Panc1 (cell line): Measurements from ENCODE around the gene SVIL. TPM values are rescaled to one million over a fixed set of nuclear protein-coding genes. Genes with fewer than 3 reads are reported as not detected.

Experiments used
- ATAC-seq: fragments of 200-7000 bp; cut with Tn5 transposase; 2 replicates; pipeline ENCODE4 v1.9.1; 2020; ENCODE audit warnings: mild to moderate bottlenecking, moderate library complexity
- BruUV-seq: library from RNA; stranded (reverse); fragments of 400-500 nt; replicated peaks from 2 replicates; lab custom pipeline; 2021; lab: Mats Ljungman, UMichigan
- CTCF ChIA-PET: fragments of 300-600 bp; sonication (Branson Sonifier 250); formaldehyde crosslinking; loops from one replicate; lab custom pipeline; 2022; ENCODE audit warnings: antibody characterized with exemption; lab: Charles Lee
- POLR2A ChIA-PET: fragments of 300-600 bp; sonication (Branson Sonifier 250); formaldehyde crosslinking; loops from one replicate; lab custom pipeline; 2022; ENCODE audit warnings: antibody characterized with exemption; lab: Charles Lee
- DNase-seq: peaks from one replicate; pipeline ENCODE4 v3.0.0-alpha.2; 2010; ENCODE audit warnings: low read depth, low spot score
- H3K27ac ChIP-seq: 2 replicates; pipeline ENCODE4 v1.5.1; 2011; ENCODE audit warnings: mild to moderate bottlenecking, low read length, inconsistent platforms
- H3K27me3 ChIP-seq: fragments of 200-500 bp; sonication (Bioruptor generic); 2 replicates; pipeline ENCODE4 v1.6.0; 2014; ENCODE audit warnings: low read length, inconsistent platforms; ENCODE audit not compliant: control insufficient read depth, insufficient read depth
- H3K36me3 ChIP-seq: fragments of 200-500 bp; sonication (Bioruptor generic); 2 replicates; pipeline ENCODE4 v1.5.1; 2014; ENCODE audit warnings: inconsistent platforms, mild to moderate bottlenecking, low read length, moderate library complexity; ENCODE audit not compliant: control insufficient read depth, insufficient read depth
- H3K4me1 ChIP-seq: 2 replicates; pipeline ENCODE4 v1.5.1; 2011; ENCODE audit warnings: inconsistent platforms, mild to moderate bottlenecking, low read length, moderate library complexity; ENCODE audit not compliant: control insufficient read depth, insufficient read depth
- H3K4me3 ChIP-seq, 2 experiments: 2 replicates each; pipeline ENCODE4 v1.5.1; 2011 to 2012; ENCODE audit warnings: low read depth in 2 of 2, low read length in 2 of 2, mild to moderate bottlenecking in 2 of 2, inconsistent platforms in 1 of 2, moderate library complexity in 1 of 2
- H3K9me3 ChIP-seq: fragments of 200-500 bp; sonication (Bioruptor generic); 2 replicates; pipeline ENCODE4 v1.5.1; 2014; ENCODE audit warnings: low read depth, mild to moderate bottlenecking, inconsistent platforms, low read length, moderate library complexity; ENCODE audit not compliant: control insufficient read depth, insufficient read depth
- POLR2AphosphoS5 ChIP-seq: IDR thresholded peaks from 2 replicates; pipeline ENCODE4 v1.6.1; 2012; ENCODE audit warnings: mild to moderate bottlenecking, low read depth, low read length, moderate library complexity
- SIN3A ChIP-seq: IDR thresholded peaks from 2 replicates; pipeline ENCODE4 v1.6.1; 2012; ENCODE audit warnings: low read depth, mild to moderate bottlenecking, low read length, moderate library complexity, borderline replicate concordance; ENCODE audit not compliant: insufficient read depth
- TCF7L2 ChIP-seq: IDR thresholded peaks from 2 replicates; pipeline ENCODE4 v1.6.1; 2011; ENCODE audit warnings: mild to moderate bottlenecking, low read depth, low read length, inconsistent platforms
- in situ Hi-C: cut with HindIII; loops from 2 replicates; pipeline ENCODE4 v1.10.0; 2016; ENCODE audit warnings: low sequenced_read_pairs, low pct_unique_long_range_greater_than_20kb
- intact Hi-C: fragments of 100-400 bp; cut with micrococcal nuclease; formaldehyde crosslinking; loops from one replicate; pipeline ENCODE4 v1.10.0; 2022; ENCODE audit not compliant: unreplicated experiment
- total RNA-seq: library from RNA; stranded (reverse); gene quantifications from one replicate; pipeline ENCODE4 v1.2.1, GENCODE V29; 2021; ENCODE audit not compliant: unreplicated experiment
- TF ChIP-seq, protein P1 (sequence below): fragments of 450-650 bp; IDR thresholded peaks from 2 replicates; pipeline ENCODE4 v1.5.1; 2017; ENCODE audit warnings: mild to moderate bottlenecking
- TF ChIP-seq, protein P2 (sequence below), 2 experiments: IDR thresholded peaks; 2 replicates each; pipeline ENCODE4 v1.6.1; 2011 to 2012; ENCODE audit warnings: low read depth in 2 of 2, control low read depth in 1 of 2, low read length in 1 of 2, mild to moderate bottlenecking in 1 of 2, moderate library complexity in 1 of 2; ENCODE audit not compliant: insufficient read depth in 1 of 2

The SVIL gene
- total RNA-seq, 1 experiment from 2014 or later: 72.8 TPM

DNA sequence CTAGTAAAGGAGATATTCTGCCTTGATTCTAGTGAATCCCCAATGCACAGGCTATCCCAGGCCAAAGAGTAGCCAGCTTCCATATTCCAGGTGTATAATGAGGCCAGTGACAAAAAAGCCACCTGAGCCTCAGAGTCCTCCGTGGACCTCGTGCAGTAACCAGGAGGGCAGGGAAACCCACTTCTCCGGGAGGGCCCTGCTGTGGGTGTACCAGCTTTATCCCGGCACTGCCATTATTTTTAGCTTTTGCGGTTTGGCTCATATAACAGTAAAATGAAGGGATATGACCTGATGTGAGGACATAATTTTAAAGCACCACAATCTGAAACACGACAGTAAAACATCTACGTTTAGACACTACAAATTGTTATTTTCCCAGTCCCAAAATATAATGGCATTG is 109.0 kb downstream of the SVIL start:
- intact Hi-C loops: no loop called here
- no peak for ATAC-seq
- CTCF ChIA-PET: no interaction called here
- H3K27ac ChIP-seq: no peak overlapping the region
- in situ Hi-C loops: no loop called here
- POLR2A ChIA-PET: no interaction called here
- no peaks in the 10 kb centered on the region for H3K27me3 ChIP-seq
- TF ChIP-seq POLR2AphosphoS5 (no peak), SIN3A (no peak), TCF7L2 (no peak)
- TF ChIP-seq, protein P1, sequence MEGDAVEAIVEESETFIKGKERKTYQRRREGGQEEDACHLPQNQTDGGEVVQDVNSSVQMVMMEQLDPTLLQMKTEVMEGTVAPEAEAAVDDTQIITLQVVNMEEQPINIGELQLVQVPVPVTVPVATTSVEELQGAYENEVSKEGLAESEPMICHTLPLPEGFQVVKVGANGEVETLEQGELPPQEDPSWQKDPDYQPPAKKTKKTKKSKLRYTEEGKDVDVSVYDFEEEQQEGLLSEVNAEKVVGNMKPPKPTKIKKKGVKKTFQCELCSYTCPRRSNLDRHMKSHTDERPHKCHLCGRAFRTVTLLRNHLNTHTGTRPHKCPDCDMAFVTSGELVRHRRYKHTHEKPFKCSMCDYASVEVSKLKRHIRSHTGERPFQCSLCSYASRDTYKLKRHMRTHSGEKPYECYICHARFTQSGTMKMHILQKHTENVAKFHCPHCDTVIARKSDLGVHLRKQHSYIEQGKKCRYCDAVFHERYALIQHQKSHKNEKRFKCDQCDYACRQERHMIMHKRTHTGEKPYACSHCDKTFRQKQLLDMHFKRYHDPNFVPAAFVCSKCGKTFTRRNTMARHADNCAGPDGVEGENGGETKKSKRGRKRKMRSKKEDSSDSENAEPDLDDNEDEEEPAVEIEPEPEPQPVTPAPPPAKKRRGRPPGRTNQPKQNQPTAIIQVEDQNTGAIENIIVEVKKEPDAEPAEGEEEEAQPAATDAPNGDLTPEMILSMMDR: no peak
- TF ChIP-seq, protein P2, sequence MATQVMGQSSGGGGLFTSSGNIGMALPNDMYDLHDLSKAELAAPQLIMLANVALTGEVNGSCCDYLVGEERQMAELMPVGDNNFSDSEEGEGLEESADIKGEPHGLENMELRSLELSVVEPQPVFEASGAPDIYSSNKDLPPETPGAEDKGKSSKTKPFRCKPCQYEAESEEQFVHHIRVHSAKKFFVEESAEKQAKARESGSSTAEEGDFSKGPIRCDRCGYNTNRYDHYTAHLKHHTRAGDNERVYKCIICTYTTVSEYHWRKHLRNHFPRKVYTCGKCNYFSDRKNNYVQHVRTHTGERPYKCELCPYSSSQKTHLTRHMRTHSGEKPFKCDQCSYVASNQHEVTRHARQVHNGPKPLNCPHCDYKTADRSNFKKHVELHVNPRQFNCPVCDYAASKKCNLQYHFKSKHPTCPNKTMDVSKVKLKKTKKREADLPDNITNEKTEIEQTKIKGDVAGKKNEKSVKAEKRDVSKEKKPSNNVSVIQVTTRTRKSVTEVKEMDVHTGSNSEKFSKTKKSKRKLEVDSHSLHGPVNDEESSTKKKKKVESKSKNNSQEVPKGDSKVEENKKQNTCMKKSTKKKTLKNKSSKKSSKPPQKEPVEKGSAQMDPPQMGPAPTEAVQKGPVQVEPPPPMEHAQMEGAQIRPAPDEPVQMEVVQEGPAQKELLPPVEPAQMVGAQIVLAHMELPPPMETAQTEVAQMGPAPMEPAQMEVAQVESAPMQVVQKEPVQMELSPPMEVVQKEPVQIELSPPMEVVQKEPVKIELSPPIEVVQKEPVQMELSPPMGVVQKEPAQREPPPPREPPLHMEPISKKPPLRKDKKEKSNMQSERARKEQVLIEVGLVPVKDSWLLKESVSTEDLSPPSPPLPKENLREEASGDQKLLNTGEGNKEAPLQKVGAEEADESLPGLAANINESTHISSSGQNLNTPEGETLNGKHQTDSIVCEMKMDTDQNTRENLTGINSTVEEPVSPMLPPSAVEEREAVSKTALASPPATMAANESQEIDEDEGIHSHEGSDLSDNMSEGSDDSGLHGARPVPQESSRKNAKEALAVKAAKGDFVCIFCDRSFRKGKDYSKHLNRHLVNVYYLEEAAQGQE (IDR thresholded peaks at IDR 0.05; ENCODE audit: insufficient read depth in 1 of 2, low read depth in 2 of 2, low read length in 1 of 2): no peak
- BruUV-seq: no TSS peak
- H3K4me3 ChIP-seq: no peak overlapping the region
- no peaks in the 10 kb centered on the region for H3K9me3 ChIP-seq
- H3K36me3 ChIP-seq: peaks cover 13% of the 10 kb centered on the region
- DNase-seq: no peak
- H3K4me1 ChIP-seq: no peaks in the 10 kb centered on the region

DNA sequence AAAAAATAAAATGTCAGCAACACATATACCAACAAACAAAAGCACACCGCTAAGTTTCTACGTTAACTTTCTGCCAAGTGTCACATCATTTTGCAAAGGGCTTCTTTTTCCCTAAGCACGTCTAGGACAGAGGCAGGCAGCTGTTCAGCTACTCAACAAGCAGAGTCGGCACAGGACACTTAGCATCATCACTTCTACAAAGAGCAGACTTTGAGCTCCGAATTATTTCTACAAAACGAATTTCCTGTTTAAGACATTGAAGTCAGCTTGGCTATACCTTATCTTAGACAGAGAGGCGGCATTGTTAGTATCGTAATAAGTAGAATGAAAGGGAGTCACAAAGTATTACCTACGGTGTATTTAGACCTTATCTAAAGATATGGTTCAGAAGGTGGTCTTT is 110.1 kb downstream of the SVIL start:
- TF ChIP-seq, protein P1: no peak
- TF ChIP-seq POLR2AphosphoS5 (no peak), SIN3A (no peak), TCF7L2 (no peak)
- TF ChIP-seq, protein P2 (IDR thresholded peaks at IDR 0.05; ENCODE audit: insufficient read depth in 1 of 2, low read depth in 2 of 2, low read length in 1 of 2): no peak
- no peaks in the 10 kb centered on the region for H3K9me3 ChIP-seq
- no peak for DNase-seq
- in situ Hi-C loops (no loop called here), intact Hi-C loops (no loop called here)
- H3K27ac ChIP-seq: no peak overlapping the region
- BruUV-seq: no TSS peak
- CTCF ChIA-PET: no interaction called here
- ATAC-seq: no peak
- no peaks in the 10 kb centered on the region for H3K27me3 ChIP-seq
- no peaks in the 10 kb centered on the region for H3K4me1 ChIP-seq
- no peak overlapping the region for H3K4me3 ChIP-seq
- peaks cover 13% of the 10 kb centered on the region for H3K36me3 ChIP-seq
- POLR2A ChIA-PET: no interaction called here
